ENCODE results near the gene OR52J3.
"Not testable (repeated sequence)": the region's sequence is repeated elsewhere in the genome, so short reads cannot be mapped to it uniquely, and the experiment has no call there.

OR52J3 gene
- 0 reads per million in 9 experiments for total RNA-seq

DNA sequence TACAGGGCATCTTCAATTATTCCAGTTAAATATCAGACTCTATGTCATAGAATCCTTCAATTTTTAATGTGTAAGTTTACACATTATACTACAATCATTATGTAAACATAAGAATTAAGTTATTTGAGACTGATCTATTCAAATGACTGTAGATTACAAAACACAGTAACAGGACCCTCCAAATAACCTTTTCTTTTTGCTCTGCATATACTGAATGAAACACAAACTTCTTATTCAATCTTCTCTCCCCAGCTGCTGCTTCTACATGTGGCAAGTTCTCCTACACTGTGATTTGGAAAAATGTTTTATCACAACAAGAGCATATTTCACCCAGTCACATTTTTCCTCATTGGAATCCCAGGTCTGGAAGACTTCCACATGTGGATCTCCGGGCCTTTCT lies at the start of gene OR52J3:
OR52J3 (plus strand) TSS at position 301 of the 400 bp plus-strand sequence; CDS start at position 301, 0 bp downstream.
- Mint-ChIP-seq H3K27ac (no peak within 1 kb of the TSS), H3K36me3 (ENCODE audit: insufficient read depth) (no peaks in the 10 kb centered on the region), H3K27me3 (no peaks in the 10 kb centered on the region), H3K4me3 (no peak within 1 kb of the TSS), H3K4me1 (ENCODE audit: low read depth in 2 of 2) (no peaks in the 10 kb centered on the region), H3K9me3 (peaks cover 0 to 2% of the 10 kb centered on the region in 2 donors)
- ATAC-seq (replicated peaks) (no peak), DNase-seq (no peak)

DNA sequence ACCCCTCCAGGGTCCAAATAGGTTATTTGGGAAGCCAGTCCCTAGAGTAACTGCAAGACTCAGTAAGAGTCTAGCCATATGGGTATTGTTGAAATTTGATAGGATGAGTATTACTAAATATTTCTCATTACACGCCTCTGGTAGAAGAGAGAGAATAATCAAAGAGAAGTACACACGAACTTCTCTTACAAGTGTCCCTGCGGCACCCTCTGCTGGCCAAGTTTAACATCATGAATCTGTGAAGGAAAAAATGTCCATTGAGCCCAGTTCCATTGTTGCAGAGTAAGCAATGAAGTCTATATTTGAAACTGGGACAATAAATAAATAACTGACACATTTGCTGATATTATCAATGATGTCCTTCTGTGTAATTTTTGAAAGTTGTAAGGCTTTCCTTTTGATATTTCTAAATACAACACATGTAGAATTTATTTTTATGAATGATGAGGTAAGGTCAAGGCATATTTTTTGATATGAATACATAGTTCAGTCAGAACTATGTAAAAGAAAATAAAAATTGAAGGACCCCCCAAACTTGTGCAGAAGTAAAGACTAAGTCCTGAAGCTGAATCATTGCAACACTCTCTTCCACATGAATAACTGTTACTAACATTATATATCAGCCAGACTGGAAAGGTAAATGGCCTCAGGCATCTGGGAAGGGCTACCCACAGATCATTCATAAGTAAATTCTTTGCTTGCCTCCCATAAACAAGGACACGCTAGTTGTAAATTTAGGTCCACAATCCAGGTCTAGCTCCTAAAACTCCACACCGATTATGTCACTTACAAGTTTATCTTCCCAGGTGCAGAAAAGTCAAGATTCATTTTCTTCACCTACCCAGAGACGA lies 41.7 kb upstream of the OR52J3 start:
- Mint-ChIP-seq H3K4me1 (ENCODE audit: low read depth in 2 of 2) (no peaks in the 10 kb centered on the region), H3K27me3 (peaks cover 0 to 11% of the 10 kb centered on the region in 2 donors), H3K4me3 (no peak overlapping the region), H3K36me3 (ENCODE audit: insufficient read depth) (no peaks in the 10 kb centered on the region), H3K9me3 (no peaks in the 10 kb centered on the region), H3K27ac (no peak overlapping the region)
- DNase-seq (no peak), ATAC-seq (replicated peaks) (no peak)

DNA sequence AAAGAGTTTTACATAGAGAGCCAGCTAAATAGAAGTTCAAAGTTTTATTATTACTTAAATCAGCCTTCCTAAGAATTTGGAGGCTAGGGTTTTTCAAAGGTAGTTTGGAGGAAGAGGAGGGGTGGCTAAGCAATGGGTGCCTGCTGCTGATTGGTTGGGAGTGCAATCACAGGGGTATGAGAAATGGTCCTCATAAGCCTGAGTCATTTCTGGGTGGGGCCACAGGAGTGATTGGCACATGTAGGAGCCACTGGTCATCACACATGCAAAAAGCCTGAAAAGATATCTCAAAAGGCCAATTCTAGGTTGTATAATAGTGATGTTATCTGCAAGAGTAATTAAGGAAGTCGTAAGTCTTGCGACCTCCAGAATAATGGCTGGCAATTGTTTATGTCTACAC lies 38.8 kb upstream of the OR52J3 start:
- ATAC-seq (replicated peaks) (no peak), DNase-seq (no peak)
- no peaks in the 10 kb centered on the region for H3K4me1 Mint-ChIP-seq (ENCODE audit: low read depth in 2 of 2)
- no peak overlapping the region for H3K4me3 Mint-ChIP-seq
- peaks cover 0 to 11% of the 10 kb centered on the region in 2 donors for H3K27me3 Mint-ChIP-seq
- H3K27ac Mint-ChIP-seq = no peak overlapping the region
- H3K36me3 Mint-ChIP-seq (ENCODE audit: insufficient read depth) = no peaks in the 10 kb centered on the region
- no peaks in the 10 kb centered on the region for H3K9me3 Mint-ChIP-seq

GRCh38 chr11:5011254-5011653 lies 35.1 kb upstream of the OR52J3 start:
- Mint-ChIP-seq H3K9me3 (peaks cover 0 to 2% of the 10 kb centered on the region in 2 donors), H3K4me3 (no peak overlapping the region), H3K4me1 (ENCODE audit: low read depth in 2 of 2) (no peaks in the 10 kb centered on the region), H3K27me3 (peaks cover 0 to 8% of the 10 kb centered on the region in 2 donors), H3K36me3 (ENCODE audit: insufficient read depth) (no peaks in the 10 kb centered on the region), H3K27ac (no peak overlapping the region)
- DNase-seq (no peak), ATAC-seq (replicated peaks) (no peak)

DNA sequence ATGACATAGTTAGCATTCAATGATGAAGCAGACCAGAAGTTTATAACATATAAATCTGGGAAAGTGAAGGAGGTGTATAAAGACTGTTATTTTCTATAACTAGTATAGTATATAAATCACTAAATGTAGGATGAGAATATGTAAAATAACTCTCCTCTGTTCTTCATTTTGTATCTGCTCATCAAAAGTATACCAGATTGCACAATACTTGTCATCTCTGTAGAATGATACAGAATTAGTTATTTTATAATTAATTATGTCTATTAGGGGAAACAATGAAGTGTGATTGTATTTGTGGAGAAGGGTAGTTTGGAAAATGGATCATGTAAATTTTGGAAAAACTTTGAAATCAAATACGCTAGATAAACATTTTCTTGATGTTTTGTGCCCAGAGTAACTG lies 33.3 kb upstream of the OR52J3 start:
- no peak overlapping the region for H3K4me3 Mint-ChIP-seq
- ATAC-seq (replicated peaks) = no peak
- no peak overlapping the region for H3K27ac Mint-ChIP-seq
- H3K9me3 Mint-ChIP-seq = peaks cover 0 to 2% of the 10 kb centered on the region in 2 donors
- no peaks in the 10 kb centered on the region for H3K36me3 Mint-ChIP-seq (ENCODE audit: insufficient read depth)
- no peaks in the 10 kb centered on the region for H3K4me1 Mint-ChIP-seq (ENCODE audit: low read depth in 2 of 2)
- DNase-seq = no peak
- peaks cover 0 to 8% of the 10 kb centered on the region in 2 donors for H3K27me3 Mint-ChIP-seq

DNA sequence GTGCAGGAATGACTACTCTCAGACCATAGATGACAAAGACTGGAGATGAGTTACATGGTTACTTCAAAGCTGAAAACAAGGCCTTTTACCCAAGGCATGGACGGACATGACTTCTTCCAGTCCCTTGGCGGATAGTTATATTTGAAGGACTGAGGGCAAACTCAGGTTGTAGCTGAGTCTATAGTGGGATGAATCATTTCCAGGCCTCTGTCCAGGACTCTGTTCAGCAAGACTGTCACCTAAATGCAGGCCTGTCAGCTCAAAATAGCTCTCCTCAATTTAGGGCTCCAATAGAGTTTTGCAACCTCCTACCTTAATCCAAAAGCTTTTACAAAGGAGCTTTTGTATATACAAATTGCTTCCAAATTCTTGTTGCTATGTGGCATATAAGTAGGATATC lies 24.3 kb upstream of the OR52J3 start:
- Mint-ChIP-seq H3K27ac (no peak overlapping the region), H3K4me3 (no peak overlapping the region), H3K36me3 (ENCODE audit: insufficient read depth) (no peaks in the 10 kb centered on the region), H3K9me3 (peaks cover 18 to 30% of the 10 kb centered on the region in 2 donors), H3K4me1 (ENCODE audit: low read depth in 2 of 2) (no peaks in the 10 kb centered on the region), H3K27me3 (no peaks in the 10 kb centered on the region)
- no peak for ATAC-seq (replicated peaks)
- no peak for DNase-seq

DNA sequence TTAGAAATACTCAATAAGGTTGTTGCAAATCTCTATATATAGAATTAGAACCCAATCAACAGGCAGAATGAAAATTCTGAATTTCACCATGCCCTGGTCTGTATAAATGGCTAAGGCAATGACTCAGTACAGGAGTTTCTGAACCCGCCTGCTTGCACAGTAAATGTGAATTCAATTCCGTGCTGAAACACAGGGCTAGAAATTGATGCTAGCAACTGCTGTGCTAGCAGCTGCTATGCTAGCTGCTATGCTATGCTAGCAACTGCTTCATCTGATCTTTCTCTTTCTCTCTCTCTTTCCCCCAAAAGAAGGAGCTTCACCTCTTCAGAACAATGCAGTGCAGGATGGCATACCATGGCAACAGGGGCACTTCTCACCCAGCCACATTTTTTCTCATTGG lies 9.7 kb upstream of the OR52J3 start:
- Mint-ChIP-seq H3K9me3 (peaks cover 2 to 11% of the 10 kb centered on the region in 2 donors), H3K27ac (no peak overlapping the region), H3K36me3 (ENCODE audit: insufficient read depth) (no peaks in the 10 kb centered on the region), H3K4me3 (no peak overlapping the region), H3K27me3 (no peaks in the 10 kb centered on the region), H3K4me1 (ENCODE audit: low read depth in 2 of 2) (no peaks in the 10 kb centered on the region)
- ATAC-seq (replicated peaks) (no peak), DNase-seq (no peak)

DNA sequence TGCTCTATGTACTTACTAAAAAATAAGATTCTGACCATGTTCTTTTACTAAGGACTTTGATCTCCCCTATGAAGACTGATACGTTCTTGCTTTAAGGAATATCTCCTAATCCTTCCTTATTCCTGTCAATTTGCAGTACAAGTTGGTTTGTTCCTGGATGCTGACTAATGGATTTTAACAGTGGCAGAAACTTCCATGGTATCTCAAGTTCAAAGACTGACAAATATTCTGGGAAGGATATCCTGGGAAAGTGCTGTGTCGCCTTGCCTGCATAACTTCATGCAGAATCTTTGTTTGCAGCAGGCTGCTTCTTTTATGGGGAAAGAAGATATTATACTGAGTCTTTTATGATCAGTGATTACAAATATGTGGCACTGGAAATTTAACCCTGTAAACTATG lies 8.4 kb upstream of the OR52J3 start:
- no peak overlapping the region for H3K4me3 Mint-ChIP-seq
- no peaks in the 10 kb centered on the region for H3K36me3 Mint-ChIP-seq (ENCODE audit: insufficient read depth)
- H3K9me3 Mint-ChIP-seq = peaks cover 5 to 11% of the 10 kb centered on the region in 2 donors
- DNase-seq (no peak), ATAC-seq (replicated peaks) (no peak)
- H3K27me3 Mint-ChIP-seq = no peaks in the 10 kb centered on the region
- H3K27ac Mint-ChIP-seq = no peak overlapping the region
- no peaks in the 10 kb centered on the region for H3K4me1 Mint-ChIP-seq (ENCODE audit: low read depth in 2 of 2)

DNA sequence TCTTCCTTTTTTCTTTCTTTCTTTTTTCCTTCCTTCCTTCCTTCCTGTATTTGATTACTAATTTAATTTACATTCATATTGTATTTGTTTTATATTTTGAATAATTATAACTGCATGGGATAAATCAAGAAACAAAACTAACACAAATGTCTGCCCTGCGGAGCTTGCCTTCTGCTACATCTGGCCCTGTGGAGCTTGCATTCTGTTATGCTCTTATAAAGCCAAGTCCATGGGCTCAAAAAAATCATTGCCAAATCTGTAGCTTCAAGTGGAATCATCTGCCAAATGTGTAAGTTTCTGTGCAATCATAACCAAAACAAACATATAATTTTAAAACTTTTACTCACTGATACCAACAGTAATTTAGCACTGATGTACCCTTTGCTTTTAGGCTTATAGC lies 8.0 kb upstream of the OR52J3 start:
- H3K36me3 Mint-ChIP-seq (ENCODE audit: insufficient read depth) = no peaks in the 10 kb centered on the region
- DNase-seq (no peak), ATAC-seq (replicated peaks) (no peak)
- no peak overlapping the region for H3K4me3 Mint-ChIP-seq
- no peaks in the 10 kb centered on the region for H3K4me1 Mint-ChIP-seq (ENCODE audit: low read depth in 2 of 2)
- H3K27me3 Mint-ChIP-seq = no peaks in the 10 kb centered on the region
- no peak overlapping the region for H3K27ac Mint-ChIP-seq
- H3K9me3 Mint-ChIP-seq = peaks cover 5 to 11% of the 10 kb centered on the region in 2 donors

GRCh38 chr11:5040876-5041275 lies 5.5 kb upstream of the OR52J3 start:
- Mint-ChIP-seq H3K4me3 (no peak overlapping the region), H3K4me1 (ENCODE audit: low read depth in 2 of 2) (no peaks in the 10 kb centered on the region), H3K27me3 (no peaks in the 10 kb centered on the region), H3K27ac (no peak overlapping the region), H3K9me3 (peaks cover 5 to 11% of the 10 kb centered on the region in 2 donors), H3K36me3 (ENCODE audit: insufficient read depth) (no peaks in the 10 kb centered on the region)
- no peak for ATAC-seq (replicated peaks)
- DNase-seq = no peak

GRCh38 chr11:5042091-5042490 lies 4.2 kb upstream of the OR52J3 start:
- no peaks in the 10 kb centered on the region for H3K4me1 Mint-ChIP-seq (ENCODE audit: low read depth in 2 of 2)
- ATAC-seq (replicated peaks) (no peak), DNase-seq (no peak)
- no peak overlapping the region for H3K4me3 Mint-ChIP-seq
- H3K36me3 Mint-ChIP-seq (ENCODE audit: insufficient read depth) = no peaks in the 10 kb centered on the region
- H3K27me3 Mint-ChIP-seq = no peaks in the 10 kb centered on the region
- peaks cover 2 to 8% of the 10 kb centered on the region in 2 donors for H3K9me3 Mint-ChIP-seq
- no peak overlapping the region for H3K27ac Mint-ChIP-seq

DNA sequence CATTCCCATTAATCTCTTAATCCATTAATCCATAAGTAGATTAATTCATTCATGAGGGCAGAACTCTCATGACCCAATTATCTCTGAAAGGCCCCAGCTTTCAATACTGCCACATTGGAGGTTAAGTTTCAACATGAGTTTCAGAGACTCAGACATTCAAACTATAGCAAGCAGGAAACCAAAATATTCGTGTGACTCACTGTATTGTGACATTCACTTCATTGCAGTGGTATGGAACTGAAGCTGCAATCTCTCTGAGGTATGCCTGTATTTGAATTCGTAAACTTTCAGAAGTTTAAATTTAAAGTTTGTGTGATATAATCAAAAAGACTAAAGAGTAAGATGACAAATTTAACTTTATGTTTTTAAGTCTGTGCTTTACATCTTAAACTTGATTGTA lies 2.9 kb upstream of the OR52J3 start:
- no peaks in the 10 kb centered on the region for H3K27me3 Mint-ChIP-seq
- DNase-seq (no peak), ATAC-seq (replicated peaks) (no peak)
- no peaks in the 10 kb centered on the region for H3K4me1 Mint-ChIP-seq (ENCODE audit: low read depth in 2 of 2)
- no peak overlapping the region for H3K4me3 Mint-ChIP-seq
- peaks cover 0 to 2% of the 10 kb centered on the region in 2 donors for H3K9me3 Mint-ChIP-seq
- H3K36me3 Mint-ChIP-seq (ENCODE audit: insufficient read depth) = no peaks in the 10 kb centered on the region
- H3K27ac Mint-ChIP-seq = no peak overlapping the region

GRCh38 chr11:5046754-5047330 lies 516 bp downstream of the OR52J3 start:
- H3K4me3 Mint-ChIP-seq = no peak overlapping the region
- H3K36me3 Mint-ChIP-seq (ENCODE audit: insufficient read depth) = no peaks in the 10 kb centered on the region
- peaks cover 0 to 2% of the 10 kb centered on the region in 2 donors for H3K9me3 Mint-ChIP-seq
- H3K4me1 Mint-ChIP-seq (ENCODE audit: low read depth in 2 of 2) = no peaks in the 10 kb centered on the region
- H3K27me3 Mint-ChIP-seq = no peaks in the 10 kb centered on the region
- DNase-seq = no peak
- no peak for ATAC-seq (replicated peaks)
- H3K27ac Mint-ChIP-seq = no peak overlapping the region

DNA sequence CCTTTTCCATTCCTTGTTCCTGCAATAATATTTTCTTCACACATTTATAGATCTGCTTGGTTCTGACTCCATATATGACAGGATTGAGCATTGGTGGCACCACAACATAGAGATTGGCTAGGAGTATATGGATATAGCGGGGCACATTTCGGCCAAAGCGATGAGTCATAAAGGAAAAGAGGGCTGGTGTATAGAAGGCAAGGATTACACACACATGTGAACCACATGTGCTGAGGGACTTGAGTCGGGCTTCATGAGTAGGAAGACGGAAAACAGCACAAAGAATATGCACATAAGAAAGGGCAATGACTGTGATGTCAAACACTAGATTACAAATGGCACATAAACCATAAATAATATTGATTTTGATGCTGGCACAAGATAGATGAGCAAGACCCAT lies 12.4 kb downstream of the OR52J3 start:
- not testable (repeated sequence) for H3K27ac Mint-ChIP-seq; H3K27me3 Mint-ChIP-seq; H3K4me1 Mint-ChIP-seq (ENCODE audit: low read depth in 2 of 2)

More for the DNA sequence above, 12.4 kb downstream of the OR52J3 start:
- not testable (repeated sequence) for H3K4me3 Mint-ChIP-seq; H3K9me3 Mint-ChIP-seq; DNase-seq; ATAC-seq (replicated peaks); H3K36me3 Mint-ChIP-seq (ENCODE audit: insufficient read depth)

Data from effector memory CD8-positive, alpha-beta T cell (primary cell).